T-helper 1 cell treated with Interleukin-12 subunit alpha and Interleukin-12 subunit beta and Interleukin-4 antibody, amounts not matched to agents 30 μg/mL and 1 μg/mL, for 36 hours (primary cell): Measurements from ENCODE around the gene CCDC192.
"Not testable (repeated sequence)": the region's sequence is repeated elsewhere in the genome, so short reads cannot be mapped to it uniquely, and the experiment has no call there.

Source experiments
- H3K27ac Mint-ChIP-seq: one replicate; pipeline ENCODE4 v1.8.0; 2021; ENCODE audit warnings: mild to moderate bottlenecking, mixed read lengths
- H3K27me3 Mint-ChIP-seq: one replicate; pipeline ENCODE4 v1.8.0; 2021; ENCODE audit warnings: low read depth, mixed read lengths
- H3K36me3 Mint-ChIP-seq: one replicate; pipeline ENCODE4 v1.8.0; 2021; ENCODE audit warnings: low read depth, mixed read lengths
- H3K4me1 Mint-ChIP-seq: one replicate; pipeline ENCODE4 v1.8.0; 2021; ENCODE audit warnings: low read depth, mixed read lengths
- H3K4me3 Mint-ChIP-seq: one replicate; pipeline ENCODE4 v1.8.0; 2021; ENCODE audit warnings: mild to moderate bottlenecking, moderate library complexity, mixed read lengths
- H3K9me3 Mint-ChIP-seq: one replicate; pipeline ENCODE4 v1.8.0; 2021; ENCODE audit warnings: mixed read lengths

CCDC192 gene

GRCh38 chr5:127718181-127718580, 15.0 kb downstream of the CCDC192 start:
- Mint-ChIP-seq H3K9me3 (peaks cover 8% of the 10 kb centered on the region), H3K36me3 (no peaks in the 10 kb centered on the region), H3K27me3 (peaks cover 7% of the 10 kb centered on the region), H3K27ac (no peak overlapping the region), H3K4me3 (no peak overlapping the region), H3K4me1 (no peaks in the 10 kb centered on the region)

GRCh38 chr5:127723571-127723970, 20.4 kb downstream of the CCDC192 start:
- H3K9me3 Mint-ChIP-seq, result peaks cover 8% of the 10 kb centered on the region
- H3K4me3 Mint-ChIP-seq, result no peak overlapping the region
- H3K27ac Mint-ChIP-seq, result no peak overlapping the region
- no peaks in the 10 kb centered on the region for H3K36me3 Mint-ChIP-seq
- H3K4me1 Mint-ChIP-seq, result no peaks in the 10 kb centered on the region
- no peaks in the 10 kb centered on the region for H3K27me3 Mint-ChIP-seq

- Mint-ChIP-seq H3K36me3 (no peaks in the 10 kb centered on the region), H3K27me3 (peaks cover 8% of the 10 kb centered on the region), H3K9me3 (peaks cover 8% of the 10 kb centered on the region), H3K4me3 (no peak overlapping the region), H3K4me1 (no peaks in the 10 kb centered on the region), H3K27ac (no peak overlapping the region)
These were observed 22.5 kb downstream of the CCDC192 start for GRCh38 chr5:127725673-127726072.

GRCh38 chr5:127732963-127733362, 29.8 kb downstream of the CCDC192 start:
- H3K27ac Mint-ChIP-seq, result no peak overlapping the region

GRCh38 chr5:127739348-127739747, 36.2 kb downstream of the CCDC192 start:
- not testable (repeated sequence) for H3K36me3 Mint-ChIP-seq, H3K4me3 Mint-ChIP-seq, H3K27ac Mint-ChIP-seq, H3K27me3 Mint-ChIP-seq, H3K9me3 Mint-ChIP-seq, H3K4me1 Mint-ChIP-seq

More at GRCh38 chr5:127732963-127733362, 29.8 kb downstream of the CCDC192 start:
- Mint-ChIP-seq H3K4me3 (no peak overlapping the region), H3K27me3 (peaks cover 8% of the 10 kb centered on the region), H3K4me1 (no peaks in the 10 kb centered on the region), H3K9me3 (no peaks in the 10 kb centered on the region), H3K36me3 (no peaks in the 10 kb centered on the region)

GRCh38 chr5:127739807-127740384, 36.7 kb downstream of the CCDC192 start:
- Mint-ChIP-seq H3K27me3 (peaks cover 6% of the 10 kb centered on the region), H3K27ac (no peak overlapping the region), H3K9me3 (no peaks in the 10 kb centered on the region), H3K4me1 (no peaks in the 10 kb centered on the region), H3K36me3 (no peaks in the 10 kb centered on the region), H3K4me3 (no peak overlapping the region)

GRCh38 chr5:127741412-127741811, 38.2 kb downstream of the CCDC192 start:
- Mint-ChIP-seq H3K27me3 (peaks cover 6% of the 10 kb centered on the region), H3K36me3 (no peaks in the 10 kb centered on the region)

GRCh38 chr5:127744241-127744640, 41.0 kb downstream of the CCDC192 start:
- Mint-ChIP-seq H3K27ac (no peak overlapping the region), H3K4me3 (no peak overlapping the region), H3K4me1 (no peaks in the 10 kb centered on the region)

More at GRCh38 chr5:127741412-127741811, 38.2 kb downstream of the CCDC192 start:
- Mint-ChIP-seq H3K4me1 (no peaks in the 10 kb centered on the region), H3K27ac (no peak overlapping the region), H3K9me3 (no peaks in the 10 kb centered on the region), H3K4me3 (no peak overlapping the region)

GRCh38 chr5:127746756-127747155, 43.6 kb downstream of the CCDC192 start:
- Mint-ChIP-seq H3K9me3 (no peaks in the 10 kb centered on the region), H3K27ac (no peak overlapping the region), H3K4me3 (no peak overlapping the region), H3K4me1 (no peaks in the 10 kb centered on the region), H3K36me3 (no peaks in the 10 kb centered on the region), H3K27me3 (peaks cover 6% of the 10 kb centered on the region)

More at GRCh38 chr5:127744241-127744640, 41.0 kb downstream of the CCDC192 start:
- H3K9me3 Mint-ChIP-seq, result no peaks in the 10 kb centered on the region
- no peaks in the 10 kb centered on the region for H3K36me3 Mint-ChIP-seq
- peaks cover 6% of the 10 kb centered on the region for H3K27me3 Mint-ChIP-seq

GRCh38 chr5:127752503-127753265, 49.5 kb downstream of the CCDC192 start:
- H3K27me3 Mint-ChIP-seq, H3K9me3 Mint-ChIP-seq, H3K27ac Mint-ChIP-seq, H3K4me3 Mint-ChIP-seq, H3K36me3 Mint-ChIP-seq, H3K4me1 Mint-ChIP-seq: not testable (repeated sequence)

GRCh38 chr5:127754259-127754658, 51.1 kb downstream of the CCDC192 start:
- H3K9me3 Mint-ChIP-seq, result no peaks in the 10 kb centered on the region
- H3K27ac Mint-ChIP-seq, result no peak overlapping the region
- H3K4me3 Mint-ChIP-seq, result no peak overlapping the region
- no peaks in the 10 kb centered on the region for H3K36me3 Mint-ChIP-seq
- peaks cover 2% of the 10 kb centered on the region for H3K4me1 Mint-ChIP-seq
- no peaks in the 10 kb centered on the region for H3K27me3 Mint-ChIP-seq

GRCh38 chr5:127754706-127755105, 51.5 kb downstream of the CCDC192 start:
- no peaks in the 10 kb centered on the region for H3K9me3 Mint-ChIP-seq
- H3K4me3 Mint-ChIP-seq, result no peak overlapping the region
- peaks cover 2% of the 10 kb centered on the region for H3K4me1 Mint-ChIP-seq
- H3K27ac Mint-ChIP-seq, result no peak overlapping the region
- H3K36me3 Mint-ChIP-seq, result no peaks in the 10 kb centered on the region
- no peaks in the 10 kb centered on the region for H3K27me3 Mint-ChIP-seq

GRCh38 chr5:127757576-127757975, 54.4 kb downstream of the CCDC192 start:
- Mint-ChIP-seq H3K27ac (no peak overlapping the region), H3K27me3 (peaks cover 6% of the 10 kb centered on the region), H3K36me3 (no peaks in the 10 kb centered on the region), H3K4me1 (peaks cover 2% of the 10 kb centered on the region), H3K9me3 (no peaks in the 10 kb centered on the region), H3K4me3 (no peak overlapping the region)

GRCh38 chr5:127758766-127759283, 55.6 kb downstream of the CCDC192 start:
- H3K36me3 Mint-ChIP-seq, result no peaks in the 10 kb centered on the region
- peaks cover 6% of the 10 kb centered on the region for H3K27me3 Mint-ChIP-seq
- no peak overlapping the region for H3K27ac Mint-ChIP-seq
- peaks cover 2% of the 10 kb centered on the region for H3K4me1 Mint-ChIP-seq
- H3K4me3 Mint-ChIP-seq, result no peak overlapping the region
- no peaks in the 10 kb centered on the region for H3K9me3 Mint-ChIP-seq

GRCh38 chr5:127761869-127762268, 58.7 kb downstream of the CCDC192 start:
- Mint-ChIP-seq H3K27me3 (peaks cover 6% of the 10 kb centered on the region), H3K9me3 (no peaks in the 10 kb centered on the region), H3K4me1 (peaks cover 2% of the 10 kb centered on the region), H3K36me3 (no peaks in the 10 kb centered on the region), H3K4me3 (no peak overlapping the region), H3K27ac (no peak overlapping the region)
